ENCODE measurements around the gene DSN1. TPM values are rescaled to one million over a fixed set of nuclear protein-coding genes. Genes with fewer than 3 reads are reported as not detected.

Gene DSN1, protein sequence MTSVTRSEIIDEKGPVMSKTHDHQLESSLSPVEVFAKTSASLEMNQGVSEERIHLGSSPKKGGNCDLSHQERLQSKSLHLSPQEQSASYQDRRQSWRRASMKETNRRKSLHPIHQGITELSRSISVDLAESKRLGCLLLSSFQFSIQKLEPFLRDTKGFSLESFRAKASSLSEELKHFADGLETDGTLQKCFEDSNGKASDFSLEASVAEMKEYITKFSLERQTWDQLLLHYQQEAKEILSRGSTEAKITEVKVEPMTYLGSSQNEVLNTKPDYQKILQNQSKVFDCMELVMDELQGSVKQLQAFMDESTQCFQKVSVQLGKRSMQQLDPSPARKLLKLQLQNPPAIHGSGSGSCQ
- total RNA-seq (2014; rRNA removed; shearing (Covaris generic)) = 25.0 and 26.4 TPM in 2 replicates
- 19.4 and 20.4 TPM in 2 replicates for polyA plus RNA-seq (2016; fragmentation: Nextera tagmentation; extraction: Ambion mirVana)
- long read RNA-seq, transcript DSN1-203 (11 exons, 2,233 nt) = major isoform, 20 of 34 reads
- long read RNA-seq, partial matches to known transcripts = 1 of 34 reads
- long read RNA-seq, other reads (novel, unspliced or antisense) = 9 of 34 reads

DNA sequence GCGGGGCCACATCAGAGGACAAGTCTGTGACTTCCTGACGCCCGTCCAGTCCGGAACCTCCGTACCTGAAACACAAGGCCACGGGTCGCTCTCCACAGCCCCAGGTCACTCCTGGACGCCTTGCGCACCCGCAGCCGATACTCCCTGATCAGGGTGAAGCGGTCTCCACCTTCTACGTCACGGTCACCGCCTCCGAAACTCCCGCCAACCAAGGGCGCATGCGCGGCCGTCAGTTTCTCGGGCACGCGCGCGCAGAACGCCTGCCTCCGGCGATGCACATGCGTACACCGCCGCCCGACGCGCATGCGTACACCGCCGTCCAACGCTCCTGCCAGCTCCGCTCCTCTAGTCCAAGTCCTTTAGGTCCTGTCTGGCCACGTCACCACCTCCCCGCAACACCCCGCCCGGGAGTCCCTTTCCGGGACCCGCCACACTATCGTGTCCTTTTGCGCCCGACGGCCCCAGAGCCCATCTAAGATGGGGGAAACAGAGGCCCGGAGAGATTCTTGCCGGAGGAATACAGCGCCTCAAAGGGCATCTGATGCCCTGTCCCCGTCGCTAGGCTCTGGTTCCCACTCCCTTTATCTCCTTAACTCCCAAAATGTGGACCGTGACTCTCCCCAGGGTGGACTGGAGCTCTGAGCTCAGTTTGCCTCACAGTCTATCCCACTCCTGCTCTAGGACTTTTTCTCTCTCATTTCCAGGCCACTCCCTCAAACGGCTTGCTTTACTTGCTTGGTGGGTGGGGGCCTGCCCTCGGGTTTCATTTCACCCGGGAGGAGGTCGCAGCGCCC lies at the start of gene DSN1:
Gene DSN1 (minus strand): TSS at position 167 of the 794 bp plus-strand sequence. CDS start 2,305 bp downstream, outside the sequence.
- peak within 1 kb of the TSS; percentile 95 for H3K27ac Mint-ChIP-seq
- peaks cover 23% of the 10 kb centered on the region for H3K4me1 Mint-ChIP-seq
- H3K27ac ChIP-seq (ENCODE audit: low read depth) = peak within 1 kb of the TSS; percentile 96
- H3K4me3 Mint-ChIP-seq = peak within 1 kb of the TSS; percentile 88
- H3K4me3 ChIP-seq = peak within 1 kb of the TSS; percentile 89
- peak within 1 kb of the TSS; percentile 97 for H3K4me2 ChIP-seq
- 0 out of 2 replicates have a peak, but pooled peaks cover 4% of the 10 kb centered on the region for H3K36me3 ChIP-seq (ENCODE audit: insufficient read depth)
- H3K9me2 ChIP-seq (ENCODE audit: insufficient read depth) = no peaks in the 10 kb centered on the region
- no peaks in the 10 kb centered on the region for H4K20me1 ChIP-seq (replicated peaks; ENCODE audit: insufficient read depth)
- H3K79me2 ChIP-seq (replicated peaks; ENCODE audit: insufficient read depth) = peaks cover 7% of the 10 kb centered on the region; the same call in 1 of the 2 replicates
- ATAC-seq = peak; percentile 84
- peaks cover 4% of the 10 kb centered on the region; the same call in 2 of the 3 replicates for H3K36me3 Mint-ChIP-seq (ENCODE audit: low read depth)
- H3F3A ChIP-seq (replicated peaks; ENCODE audit: low read depth) = peaks cover 9% of the 10 kb centered on the region; the same call in 1 of the 2 replicates
- peaks cover 2% of the 10 kb centered on the region; the same call in 1 of the 3 replicates for H3K9me3 Mint-ChIP-seq
- H3K27me3 Mint-ChIP-seq (ENCODE audit: insufficient read depth, low read depth, poor library complexity) = peaks cover 26% of the 10 kb centered on the region
- TF ChIP-seq CREB1 (CRISPR knock-in tag; IDR thresholded peaks at IDR 0.05; ENCODE audit: low read depth) (peak; percentile 86), POLR2AphosphoS5 (IDR thresholded peaks at IDR 0.05; ENCODE audit: low read depth) (peak; percentile 96), EZH2 (IDR thresholded peaks at IDR 0.05; ENCODE audit: low read depth, unreplicated experiment) (no peak)
- TF ChIP-seq, protein P1, sequence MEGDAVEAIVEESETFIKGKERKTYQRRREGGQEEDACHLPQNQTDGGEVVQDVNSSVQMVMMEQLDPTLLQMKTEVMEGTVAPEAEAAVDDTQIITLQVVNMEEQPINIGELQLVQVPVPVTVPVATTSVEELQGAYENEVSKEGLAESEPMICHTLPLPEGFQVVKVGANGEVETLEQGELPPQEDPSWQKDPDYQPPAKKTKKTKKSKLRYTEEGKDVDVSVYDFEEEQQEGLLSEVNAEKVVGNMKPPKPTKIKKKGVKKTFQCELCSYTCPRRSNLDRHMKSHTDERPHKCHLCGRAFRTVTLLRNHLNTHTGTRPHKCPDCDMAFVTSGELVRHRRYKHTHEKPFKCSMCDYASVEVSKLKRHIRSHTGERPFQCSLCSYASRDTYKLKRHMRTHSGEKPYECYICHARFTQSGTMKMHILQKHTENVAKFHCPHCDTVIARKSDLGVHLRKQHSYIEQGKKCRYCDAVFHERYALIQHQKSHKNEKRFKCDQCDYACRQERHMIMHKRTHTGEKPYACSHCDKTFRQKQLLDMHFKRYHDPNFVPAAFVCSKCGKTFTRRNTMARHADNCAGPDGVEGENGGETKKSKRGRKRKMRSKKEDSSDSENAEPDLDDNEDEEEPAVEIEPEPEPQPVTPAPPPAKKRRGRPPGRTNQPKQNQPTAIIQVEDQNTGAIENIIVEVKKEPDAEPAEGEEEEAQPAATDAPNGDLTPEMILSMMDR (conservative IDR thresholded peaks at IDR 0.05; ENCODE audit: low read depth in 2 of 2) = peak in 1 of 2 experiments; percentile 96; a peak in 1 of 4 replicates
- no peaks in the 10 kb centered on the region for H3K27me3 ChIP-seq (ENCODE audit: insufficient read depth)
- peak within 1 kb of the TSS; percentile 99 for H2AFZ ChIP-seq
- no peaks in the 10 kb centered on the region; the same call in 1 of the 2 replicates for H3K4me1 ChIP-seq (ENCODE audit: insufficient read depth)
- peak; percentile 98 for DNase-seq (ENCODE audit: low spot score)

DNA sequence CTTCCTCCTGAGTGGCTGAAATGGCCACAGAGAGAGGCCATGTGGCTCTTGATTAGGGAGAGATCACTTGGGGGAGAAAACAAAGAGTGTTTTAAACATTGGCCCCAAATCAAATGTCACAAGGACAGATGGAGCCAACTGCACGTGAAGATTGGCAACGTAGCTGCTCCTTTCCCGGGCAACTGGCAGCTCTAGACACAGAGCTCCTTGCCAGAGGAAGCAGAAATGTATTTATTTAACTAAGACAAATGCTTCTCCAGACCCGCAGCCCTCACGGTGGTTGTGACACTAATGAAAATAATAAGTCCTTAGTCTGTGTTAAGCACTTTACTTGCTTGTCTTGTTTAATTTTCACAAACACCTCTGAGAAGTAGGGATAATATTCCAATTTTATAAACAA lies 49.6 kb upstream of the DSN1 start:
- Histone ChIP-seq H3F3A (replicated peaks; ENCODE audit: low read depth) (0 out of 2 replicates have a peak, but pooled peaks cover 5% of the 10 kb centered on the region), H4K20me1 (replicated peaks; ENCODE audit: insufficient read depth) (no peaks in the 10 kb centered on the region), H2AFZ (no peak overlapping the region), H3K27me3 (ENCODE audit: insufficient read depth) (no peaks in the 10 kb centered on the region), H3K27ac (ENCODE audit: low read depth) (peak overlapping the region; percentile 39; the same call in 1 of the 2 replicates), H3K4me3 (no peak overlapping the region), H3K4me2 (no peak overlapping the region), H3K36me3 (ENCODE audit: insufficient read depth) (no peaks in the 10 kb centered on the region), H3K79me2 (replicated peaks; ENCODE audit: insufficient read depth) (no peaks in the 10 kb centered on the region), H3K9me2 (ENCODE audit: insufficient read depth) (no peaks in the 10 kb centered on the region), H3K4me1 (ENCODE audit: insufficient read depth) (peaks cover 21% of the 10 kb centered on the region)
- H3K27ac Mint-ChIP-seq = peak overlapping the region; percentile 54; the same call in 1 of the 2 replicates
- H3K4me3 Mint-ChIP-seq = no peak overlapping the region
- peaks cover 7% of the 10 kb centered on the region for H3K27me3 Mint-ChIP-seq (ENCODE audit: insufficient read depth, low read depth, poor library complexity)
- H3K9me3 Mint-ChIP-seq = no peaks in the 10 kb centered on the region
- DNase-seq (ENCODE audit: low spot score) = no peak
- no peak for ATAC-seq
- H3K36me3 Mint-ChIP-seq (ENCODE audit: low read depth) = peaks cover 26% of the 10 kb centered on the region
- peaks cover 19% of the 10 kb centered on the region for H3K4me1 Mint-ChIP-seq
- TF ChIP-seq, protein P2, sequence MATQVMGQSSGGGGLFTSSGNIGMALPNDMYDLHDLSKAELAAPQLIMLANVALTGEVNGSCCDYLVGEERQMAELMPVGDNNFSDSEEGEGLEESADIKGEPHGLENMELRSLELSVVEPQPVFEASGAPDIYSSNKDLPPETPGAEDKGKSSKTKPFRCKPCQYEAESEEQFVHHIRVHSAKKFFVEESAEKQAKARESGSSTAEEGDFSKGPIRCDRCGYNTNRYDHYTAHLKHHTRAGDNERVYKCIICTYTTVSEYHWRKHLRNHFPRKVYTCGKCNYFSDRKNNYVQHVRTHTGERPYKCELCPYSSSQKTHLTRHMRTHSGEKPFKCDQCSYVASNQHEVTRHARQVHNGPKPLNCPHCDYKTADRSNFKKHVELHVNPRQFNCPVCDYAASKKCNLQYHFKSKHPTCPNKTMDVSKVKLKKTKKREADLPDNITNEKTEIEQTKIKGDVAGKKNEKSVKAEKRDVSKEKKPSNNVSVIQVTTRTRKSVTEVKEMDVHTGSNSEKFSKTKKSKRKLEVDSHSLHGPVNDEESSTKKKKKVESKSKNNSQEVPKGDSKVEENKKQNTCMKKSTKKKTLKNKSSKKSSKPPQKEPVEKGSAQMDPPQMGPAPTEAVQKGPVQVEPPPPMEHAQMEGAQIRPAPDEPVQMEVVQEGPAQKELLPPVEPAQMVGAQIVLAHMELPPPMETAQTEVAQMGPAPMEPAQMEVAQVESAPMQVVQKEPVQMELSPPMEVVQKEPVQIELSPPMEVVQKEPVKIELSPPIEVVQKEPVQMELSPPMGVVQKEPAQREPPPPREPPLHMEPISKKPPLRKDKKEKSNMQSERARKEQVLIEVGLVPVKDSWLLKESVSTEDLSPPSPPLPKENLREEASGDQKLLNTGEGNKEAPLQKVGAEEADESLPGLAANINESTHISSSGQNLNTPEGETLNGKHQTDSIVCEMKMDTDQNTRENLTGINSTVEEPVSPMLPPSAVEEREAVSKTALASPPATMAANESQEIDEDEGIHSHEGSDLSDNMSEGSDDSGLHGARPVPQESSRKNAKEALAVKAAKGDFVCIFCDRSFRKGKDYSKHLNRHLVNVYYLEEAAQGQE (IDR thresholded peaks at IDR 0.05; ENCODE audit: unreplicated experiment) = no peak
- TF ChIP-seq, protein P1 (conservative IDR thresholded peaks at IDR 0.05; ENCODE audit: low read depth in 2 of 2) = no peak
- no peak for TF ChIP-seq JUNB (IDR thresholded peaks at IDR 0.05; ENCODE audit: unreplicated experiment)
- no peak for TF ChIP-seq CREB1 (CRISPR knock-in tag; IDR thresholded peaks at IDR 0.05; ENCODE audit: low read depth)
- TF ChIP-seq STAT1 (IDR thresholded peaks at IDR 0.05; ENCODE audit: unreplicated experiment) = no peak
- TF ChIP-seq EZH2phosphoT487 (IDR thresholded peaks at IDR 0.05; ENCODE audit: unreplicated experiment) = no peak
- TF ChIP-seq ZNF331 (CRISPR knock-in tag; IDR thresholded peaks at IDR 0.05; ENCODE audit: low read depth) = no peak
- TF ChIP-seq ZNF114 (CRISPR knock-in tag; IDR thresholded peaks at IDR 0.05) = no peak
- TF ChIP-seq NANOG (IDR thresholded peaks at IDR 0.05; ENCODE audit: borderline replicate concordance) = no peak
- TF ChIP-seq, protein P3, sequence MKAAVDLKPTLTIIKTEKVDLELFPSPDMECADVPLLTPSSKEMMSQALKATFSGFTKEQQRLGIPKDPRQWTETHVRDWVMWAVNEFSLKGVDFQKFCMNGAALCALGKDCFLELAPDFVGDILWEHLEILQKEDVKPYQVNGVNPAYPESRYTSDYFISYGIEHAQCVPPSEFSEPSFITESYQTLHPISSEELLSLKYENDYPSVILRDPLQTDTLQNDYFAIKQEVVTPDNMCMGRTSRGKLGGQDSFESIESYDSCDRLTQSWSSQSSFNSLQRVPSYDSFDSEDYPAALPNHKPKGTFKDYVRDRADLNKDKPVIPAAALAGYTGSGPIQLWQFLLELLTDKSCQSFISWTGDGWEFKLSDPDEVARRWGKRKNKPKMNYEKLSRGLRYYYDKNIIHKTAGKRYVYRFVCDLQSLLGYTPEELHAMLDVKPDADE (IDR thresholded peaks at IDR 0.05) = no peak
